Measurements from ENCODE around the gene ATG2A.

ATG2A gene

GRCh38 chr11:64872790-64873488 is 44.1 kb downstream of the ATG2A start:
- no peak overlapping the region for H3K27ac ChIP-seq
- peaks cover 73% of the 10 kb centered on the region for H3K79me2 ChIP-seq (ENCODE audit: insufficient read depth, low read depth)
- no peak for TF ChIP-seq CTCF (conservative IDR thresholded peaks at IDR 0.05; ENCODE audit: low read depth, low read length)
- H3K36me3 ChIP-seq (ENCODE audit: insufficient read depth), result no peaks in the 10 kb centered on the region
- H3K4me3 ChIP-seq (IDR thresholded peaks at IDR 0.05; ENCODE audit: insufficient read depth, low read depth, low read length), result no peak overlapping the region
- H3K4me2 ChIP-seq, result no peak overlapping the region
- no peak overlapping the region for H3K9ac ChIP-seq
- H4K20me1 ChIP-seq (ENCODE audit: insufficient read depth), result no peaks in the 10 kb centered on the region
- no peak overlapping the region for H2AFZ ChIP-seq (ENCODE audit: low read depth)
- H3K27me3 ChIP-seq (ENCODE audit: insufficient read depth, low read depth), result no peaks in the 10 kb centered on the region
- peaks cover 50% of the 10 kb centered on the region for H3K4me1 ChIP-seq (ENCODE audit: low read depth, poor library complexity, severe bottlenecking)

GRCh38 chr11:64871492-64871891 is 45.5 kb downstream of the ATG2A start:
- Histone ChIP-seq H3K36me3 (ENCODE audit: insufficient read depth) (no peaks in the 10 kb centered on the region), H3K27me3 (ENCODE audit: insufficient read depth, low read depth) (no peaks in the 10 kb centered on the region), H3K4me2 (no peak overlapping the region), H2AFZ (ENCODE audit: low read depth) (no peak overlapping the region), H3K4me1 (ENCODE audit: low read depth, poor library complexity, severe bottlenecking) (peaks cover 56% of the 10 kb centered on the region), H3K27ac (no peak overlapping the region), H4K20me1 (ENCODE audit: insufficient read depth) (no peaks in the 10 kb centered on the region), H3K4me3 (IDR thresholded peaks at IDR 0.05; ENCODE audit: insufficient read depth, low read depth, low read length) (no peak overlapping the region), H3K9ac (no peak overlapping the region), H3K79me2 (ENCODE audit: insufficient read depth, low read depth) (peaks cover 73% of the 10 kb centered on the region)
- TF ChIP-seq CTCF (conservative IDR thresholded peaks at IDR 0.05; ENCODE audit: low read depth, low read length), result no peak

GRCh38 chr11:64870893-64871466 is 46.0 kb downstream of the ATG2A start:
- no peaks in the 10 kb centered on the region for H3K36me3 ChIP-seq (ENCODE audit: insufficient read depth)
- H3K4me1 ChIP-seq (ENCODE audit: low read depth, poor library complexity, severe bottlenecking), result peaks cover 56% of the 10 kb centered on the region
- H3K4me2 ChIP-seq, result no peak overlapping the region
- no peak overlapping the region for H3K4me3 ChIP-seq (IDR thresholded peaks at IDR 0.05; ENCODE audit: insufficient read depth, low read depth, low read length)
- no peak overlapping the region for H3K9ac ChIP-seq
- no peak overlapping the region for H3K27ac ChIP-seq
- H3K79me2 ChIP-seq (ENCODE audit: insufficient read depth, low read depth), result peaks cover 72% of the 10 kb centered on the region; the same call in 1 of the 2 replicates
- no peak overlapping the region for H2AFZ ChIP-seq (ENCODE audit: low read depth)
- H4K20me1 ChIP-seq (ENCODE audit: insufficient read depth), result no peaks in the 10 kb centered on the region
- TF ChIP-seq CTCF (conservative IDR thresholded peaks at IDR 0.05; ENCODE audit: low read depth, low read length), result no peak
- no peaks in the 10 kb centered on the region for H3K27me3 ChIP-seq (ENCODE audit: insufficient read depth, low read depth)

GRCh38 chr11:64870176-64870892 is 46.7 kb downstream of the ATG2A start:
- no peak overlapping the region for H3K4me3 ChIP-seq (IDR thresholded peaks at IDR 0.05; ENCODE audit: insufficient read depth, low read depth, low read length)
- no peak overlapping the region for H3K4me2 ChIP-seq
- no peaks in the 10 kb centered on the region for H3K36me3 ChIP-seq (ENCODE audit: insufficient read depth)
- no peaks in the 10 kb centered on the region for H3K27me3 ChIP-seq (ENCODE audit: insufficient read depth, low read depth)
- H4K20me1 ChIP-seq (ENCODE audit: insufficient read depth), result no peaks in the 10 kb centered on the region
- no peak overlapping the region for H3K27ac ChIP-seq
- H3K4me1 ChIP-seq (ENCODE audit: low read depth, poor library complexity, severe bottlenecking), result peaks cover 56% of the 10 kb centered on the region
- H3K9ac ChIP-seq, result no peak overlapping the region
- no peak for TF ChIP-seq CTCF (conservative IDR thresholded peaks at IDR 0.05; ENCODE audit: low read depth, low read length)
- no peak overlapping the region for H2AFZ ChIP-seq (ENCODE audit: low read depth)
- H3K79me2 ChIP-seq (ENCODE audit: insufficient read depth, low read depth), result peaks cover 70% of the 10 kb centered on the region; the same call in 1 of the 2 replicates
